PC-9 (cell line): ENCODE measurements around the gene HACE1. TPM values are rescaled to one million over a fixed set of nuclear protein-coding genes. Genes with fewer than 3 reads are reported as not detected.

ENCODE experiments used
- BruUV-seq: library from RNA; stranded (reverse); fragments of 400-500 nt; replicated peaks from 2 replicates; lab custom pipeline; 2021; lab: Mats Ljungman, UMichigan
- CTCF ChIA-PET: fragments of 300-600 bp; sonication (Branson Sonifier 250); formaldehyde crosslinking; loops from one replicate; lab custom pipeline; 2022; ENCODE audit warnings: antibody characterized with exemption; lab: Charles Lee
- POLR2A ChIA-PET: fragments of 300-600 bp; sonication (Branson Sonifier 250); formaldehyde crosslinking; loops from one replicate; lab custom pipeline; 2022; ENCODE audit warnings: antibody characterized with exemption; ENCODE audit not compliant: unreplicated experiment; lab: Charles Lee
- DNase-seq, 2 experiments: peaks; one replicate each; pipeline versions ENCODE4 v3.0.0 to v3.0.0-alpha.2; 2015 to 2022; ENCODE audit warnings: mixed read lengths in 1 of 2
- H2AFZ ChIP-seq: fragments of 200-600 bp; sonication (generic); 2 replicates; pipeline ENCODE4 v1.8.1; 2017; ENCODE audit warnings: antibody characterized with exemption
- H3F3A ChIP-seq: fragments of 200-600 bp; sonication (generic); 2 replicates; pipeline ENCODE4 v1.8.1; 2017; ENCODE audit warnings: antibody characterized with exemption, mild to moderate bottlenecking, low read depth; ENCODE audit not compliant: insufficient read depth
- H3K27ac ChIP-seq: fragments of 200-600 bp; sonication (generic); 2 replicates; pipeline ENCODE4 v1.6.1; 2016; ENCODE audit warnings: mixed run types
- H3K27me3 ChIP-seq: fragments of 200-600 bp; sonication (generic); 2 replicates; pipeline ENCODE4 v1.6.1; 2016; ENCODE audit warnings: low read depth, mixed run types; ENCODE audit not compliant: insufficient read depth
- H3K36me3 ChIP-seq: fragments of 200-600 bp; sonication (generic); 2 replicates; pipeline ENCODE4 v1.6.1; 2016; ENCODE audit warnings: low read depth, mixed run types
- H3K4me1 ChIP-seq: fragments of 200-600 bp; sonication (generic); replicated peaks from 2 replicates; pipeline ENCODE4 v1.6.1; 2016; ENCODE audit warnings: mixed run types; ENCODE audit not compliant: insufficient read depth
- H3K4me2 ChIP-seq: fragments of 200-600 bp; sonication (generic); 2 replicates; pipeline ENCODE4 v1.6.1; 2017; ENCODE audit warnings: mixed run types
- H3K4me3 ChIP-seq: fragments of 200-600 bp; sonication (generic); 2 replicates; pipeline ENCODE4 v1.6.1; 2016; ENCODE audit warnings: mixed run types
- H3K79me2 ChIP-seq: fragments of 200-600 bp; sonication (generic); 2 replicates; pipeline ENCODE4 v1.6.1; 2017; ENCODE audit warnings: low read depth, mixed run types
- H3K9me2 ChIP-seq: fragments of 200-600 bp; sonication (generic); 2 replicates; pipeline ENCODE4 v1.8.1; 2017; ENCODE audit warnings: mild to moderate bottlenecking; ENCODE audit not compliant: insufficient read depth
- H3K9me3 ChIP-seq: fragments of 200-600 bp; sonication (generic); 2 replicates; pipeline ENCODE4 v1.8.1; 2016; ENCODE audit warnings: low read depth; ENCODE audit not compliant: insufficient read depth
- H4K20me1 ChIP-seq: fragments of 200-600 bp; sonication (generic); 2 replicates; pipeline ENCODE4 v1.8.1; 2017; ENCODE audit not compliant: insufficient read depth
- EZH2 ChIP-seq: fragments of 200-600 bp; sonication (generic); IDR thresholded peaks from 2 replicates; pipeline ENCODE4 v1.8.0; 2017; ENCODE audit warnings: antibody characterized with exemption, low read depth
- intact Hi-C: fragments of 100-400 bp; cut with micrococcal nuclease; formaldehyde crosslinking; loops from one replicate; pipeline ENCODE4 v1.10.0; 2022; ENCODE audit not compliant: unreplicated experiment
- total RNA-seq: library from RNA; stranded (reverse); gene quantifications from 2 replicates; pipeline ENCODE4 v1.2.3, GENCODE V29; 2021
- TF ChIP-seq, protein P1 (sequence below): fragments of 200-600 bp; sonication (generic); conservative IDR thresholded peaks from 2 replicates; pipeline ENCODE4 v1.6.1; 2017; ENCODE audit warnings: mixed run types, antibody characterized with exemption, mild to moderate bottlenecking, moderate library complexity

The HACE1 gene
- total RNA-seq, 1 experiment from 2014 or later = 12.4 TPM

DNA sequence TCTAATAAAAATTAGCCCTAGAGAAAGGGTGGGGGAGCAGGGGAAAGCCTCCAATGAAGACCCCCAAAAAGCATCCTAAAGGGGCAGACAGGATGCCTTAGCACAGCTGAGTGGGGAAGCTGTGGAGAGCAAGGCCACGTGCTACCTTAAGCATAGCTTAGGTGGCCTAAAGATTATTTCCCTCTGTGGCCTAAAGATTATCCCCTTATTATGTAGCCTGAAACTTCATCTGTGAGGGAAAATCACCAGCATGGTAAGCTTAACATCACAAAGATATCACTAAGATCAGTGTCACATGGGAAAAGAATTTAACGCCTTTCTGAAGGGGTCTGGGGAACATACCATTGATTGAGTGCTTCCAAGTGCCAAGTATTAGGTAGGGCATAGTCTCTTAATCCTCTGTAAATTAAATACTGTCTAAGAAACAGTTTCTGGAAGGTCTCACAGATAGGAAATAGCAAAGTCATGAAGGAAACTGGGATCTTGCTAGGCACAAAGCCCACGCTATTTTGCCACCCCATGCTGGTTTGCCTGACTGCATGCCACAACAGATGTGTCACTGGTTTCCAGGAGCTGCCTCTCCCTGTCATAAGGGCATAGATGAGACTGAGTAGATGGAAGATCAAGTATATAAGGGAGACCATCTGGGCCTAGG, 170.0 kb downstream of the HACE1 start:
- no peaks in the 10 kb centered on the region for H3K4me1 ChIP-seq
- no TSS peak for BruUV-seq
- no peaks in the 10 kb centered on the region for H3K27me3 ChIP-seq
- no peak overlapping the region for H3K27ac ChIP-seq
- no peaks in the 10 kb centered on the region for H3K9me3 ChIP-seq
- no peak overlapping the region for H3K4me2 ChIP-seq
- CTCF ChIA-PET = no interaction called here
- no peaks in the 10 kb centered on the region for H3K36me3 ChIP-seq
- no peak overlapping the region for H2AFZ ChIP-seq
- intact Hi-C loops = no loop called here
- DNase-seq = peak; percentile 25 to 33
- POLR2A ChIA-PET = no interaction called here
- no peaks in the 10 kb centered on the region for H4K20me1 ChIP-seq
- H3K79me2 ChIP-seq = no peaks in the 10 kb centered on the region
- no peaks in the 10 kb centered on the region for H3F3A ChIP-seq
- TF ChIP-seq EZH2 = no peak
- TF ChIP-seq, protein P1, sequence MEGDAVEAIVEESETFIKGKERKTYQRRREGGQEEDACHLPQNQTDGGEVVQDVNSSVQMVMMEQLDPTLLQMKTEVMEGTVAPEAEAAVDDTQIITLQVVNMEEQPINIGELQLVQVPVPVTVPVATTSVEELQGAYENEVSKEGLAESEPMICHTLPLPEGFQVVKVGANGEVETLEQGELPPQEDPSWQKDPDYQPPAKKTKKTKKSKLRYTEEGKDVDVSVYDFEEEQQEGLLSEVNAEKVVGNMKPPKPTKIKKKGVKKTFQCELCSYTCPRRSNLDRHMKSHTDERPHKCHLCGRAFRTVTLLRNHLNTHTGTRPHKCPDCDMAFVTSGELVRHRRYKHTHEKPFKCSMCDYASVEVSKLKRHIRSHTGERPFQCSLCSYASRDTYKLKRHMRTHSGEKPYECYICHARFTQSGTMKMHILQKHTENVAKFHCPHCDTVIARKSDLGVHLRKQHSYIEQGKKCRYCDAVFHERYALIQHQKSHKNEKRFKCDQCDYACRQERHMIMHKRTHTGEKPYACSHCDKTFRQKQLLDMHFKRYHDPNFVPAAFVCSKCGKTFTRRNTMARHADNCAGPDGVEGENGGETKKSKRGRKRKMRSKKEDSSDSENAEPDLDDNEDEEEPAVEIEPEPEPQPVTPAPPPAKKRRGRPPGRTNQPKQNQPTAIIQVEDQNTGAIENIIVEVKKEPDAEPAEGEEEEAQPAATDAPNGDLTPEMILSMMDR = no peak
- no peak overlapping the region for H3K4me3 ChIP-seq
- no peaks in the 10 kb centered on the region for H3K9me2 ChIP-seq

DNA sequence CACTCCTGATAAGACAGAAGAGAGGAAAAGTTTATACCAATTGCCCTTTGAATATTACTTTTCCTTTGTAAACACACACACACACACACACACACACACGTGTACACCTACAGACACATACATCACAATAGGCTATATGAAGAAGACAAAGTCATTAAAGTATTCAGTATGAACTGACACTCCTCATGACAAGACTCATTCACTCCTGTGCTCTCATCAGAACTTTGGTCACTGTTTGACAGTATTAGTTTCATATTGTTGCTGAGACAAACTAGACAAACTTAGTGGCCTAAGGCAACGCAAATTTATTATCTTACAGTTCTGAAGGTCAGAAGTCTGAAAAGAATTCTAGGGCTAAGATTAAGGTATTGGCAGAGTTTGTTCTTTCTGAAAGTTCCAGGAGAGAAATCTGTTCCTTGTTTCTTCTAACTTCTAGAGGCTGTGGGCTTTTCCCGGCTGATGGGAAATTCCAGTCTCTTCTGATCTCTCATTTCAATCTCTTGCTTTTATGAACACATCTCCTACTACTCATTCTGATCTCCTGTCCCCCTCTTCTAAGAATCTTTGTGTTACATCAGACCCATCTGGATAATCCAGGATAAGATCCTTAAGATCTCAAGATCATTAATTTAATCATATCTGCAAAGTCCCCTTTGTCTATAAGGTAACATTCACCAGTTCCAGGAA, 171.3 kb downstream of the HACE1 start:
- no peak overlapping the region for H3K4me2 ChIP-seq
- H3K9me3 ChIP-seq = no peaks in the 10 kb centered on the region
- no peaks in the 10 kb centered on the region for H3K27me3 ChIP-seq
- TF ChIP-seq, protein P1 = no peak
- no peak for TF ChIP-seq EZH2
- ChIA-PET POLR2A (no interaction called here), CTCF (no interaction called here)
- H3K36me3 ChIP-seq = no peaks in the 10 kb centered on the region
- H2AFZ ChIP-seq = no peak overlapping the region
- BruUV-seq = no TSS peak
- no peak overlapping the region for H3K4me3 ChIP-seq
- no peaks in the 10 kb centered on the region for H3F3A ChIP-seq
- no peaks in the 10 kb centered on the region for H3K79me2 ChIP-seq
- H4K20me1 ChIP-seq = no peaks in the 10 kb centered on the region
- H3K4me1 ChIP-seq = no peaks in the 10 kb centered on the region
- H3K27ac ChIP-seq = no peak overlapping the region
- intact Hi-C loops = no loop called here
- no peak for DNase-seq
- H3K9me2 ChIP-seq = no peaks in the 10 kb centered on the region

DNA sequence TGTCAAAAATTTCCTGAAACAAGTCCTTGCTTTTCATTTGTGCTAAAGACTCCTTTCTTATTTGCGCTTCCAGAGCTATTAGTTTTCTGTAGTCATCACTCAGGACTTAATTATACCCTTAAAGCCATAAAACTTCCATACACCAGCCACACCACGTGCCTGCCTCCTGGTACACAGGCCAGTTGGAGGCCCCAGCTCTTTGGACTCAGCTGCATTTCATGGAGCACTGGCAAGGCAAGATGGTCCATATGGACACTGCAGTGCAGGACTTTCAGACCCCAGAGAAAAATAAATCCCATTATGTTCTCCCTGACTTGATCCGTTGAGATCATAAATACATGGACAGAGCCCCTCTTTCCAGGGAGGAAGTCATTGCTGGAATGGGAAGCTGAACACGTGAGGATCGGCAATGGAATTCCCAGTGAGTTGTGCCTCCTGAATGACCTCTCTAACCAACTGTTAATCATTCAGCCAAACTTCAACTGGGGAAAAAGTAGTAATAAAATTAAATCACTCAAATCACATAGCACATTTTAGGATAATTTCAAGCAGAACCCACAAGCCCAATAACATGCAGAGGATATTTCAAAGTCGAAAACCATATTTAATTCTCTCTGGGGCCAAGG, 173.1 kb downstream of the HACE1 start:
- intact Hi-C loops = no loop called here
- DNase-seq = no peak
- TF ChIP-seq, protein P1 = no peak
- no peak for TF ChIP-seq EZH2
- Histone ChIP-seq H3K36me3 (no peaks in the 10 kb centered on the region), H3K4me3 (no peak overlapping the region), H2AFZ (no peak overlapping the region), H3K79me2 (no peaks in the 10 kb centered on the region), H3K27ac (no peak overlapping the region), H3F3A (no peaks in the 10 kb centered on the region), H3K9me3 (no peaks in the 10 kb centered on the region), H4K20me1 (no peaks in the 10 kb centered on the region), H3K4me2 (no peak overlapping the region), H3K27me3 (no peaks in the 10 kb centered on the region), H3K4me1 (no peaks in the 10 kb centered on the region), H3K9me2 (no peaks in the 10 kb centered on the region)
- no TSS peak for BruUV-seq
- POLR2A ChIA-PET = no interaction called here
- CTCF ChIA-PET = no interaction called here
